SK-N-SH treated with all-trans-retinoic acid at 6 μM for 48 hours (cell line): ENCODE measurements around the gene TSC1.

Source experiments
- ATAC-seq: fragments of 200-7000 bp; cut with Tn5 transposase; 3 replicates; pipeline ENCODE4 v1.9.1; 2020; ENCODE audit warnings: mild to moderate bottlenecking, moderate library complexity
- ARNTL ChIP-seq: fragments of 450-650 bp; formaldehyde crosslinking; IDR thresholded peaks from 2 replicates; pipeline ENCODE4 v1.5.0; 2020; ENCODE audit warnings: low read depth, mild to moderate bottlenecking, moderate library complexity, borderline replicate concordance
- BACH2 ChIP-seq: fragments of 250-450 bp; sonication (Bioruptor Pico); IDR thresholded peaks from 2 replicates; pipeline ENCODE4 v1.9.0; 2021; ENCODE audit warnings: mild to moderate bottlenecking, borderline replicate concordance
- CREB5 ChIP-seq: fragments of 250-450 bp; sonication (Bioruptor Pico); IDR thresholded peaks from 2 replicates; pipeline ENCODE4 v1.5.1; 2020; ENCODE audit warnings: low read depth, mild to moderate bottlenecking, moderate library complexity
- CSDC2 ChIP-seq: fragments of 250-450 bp; sonication (Bioruptor Pico); IDR thresholded peaks from 2 replicates; pipeline ENCODE4 v1.5.0; 2020; ENCODE audit warnings: mild to moderate bottlenecking, moderate library complexity
- CSRNP3 ChIP-seq: fragments of 250-450 bp; sonication (Bioruptor Pico); IDR thresholded peaks from 2 replicates; pipeline ENCODE4 v1.5.1; 2021; ENCODE audit warnings: mild to moderate bottlenecking, moderate library complexity
- GLIS3 ChIP-seq: fragments of 250-450 bp; sonication (Bioruptor Pico); IDR thresholded peaks from 2 replicates; pipeline ENCODE4 v1.5.0; 2020; ENCODE audit warnings: mild to moderate bottlenecking, moderate library complexity
- OSR1 ChIP-seq: fragments of 250-450 bp; sonication (Bioruptor Pico); IDR thresholded peaks from 2 replicates; pipeline ENCODE4 v1.8.0; 2022; ENCODE audit warnings: moderate library complexity, mild to moderate bottlenecking, inconsistent platforms
- PPARA ChIP-seq: fragments of 250-450 bp; sonication (Bioruptor Pico); IDR thresholded peaks from 2 replicates; pipeline ENCODE4 v1.5.0; 2020; ENCODE audit warnings: mild to moderate bottlenecking, borderline replicate concordance
- SNAI2 ChIP-seq: fragments of 250-450 bp; sonication (Bioruptor Pico); IDR thresholded peaks from 2 replicates; pipeline ENCODE4 v1.5.0; 2020; ENCODE audit warnings: mild to moderate bottlenecking, moderate library complexity
- TCF4 ChIP-seq: fragments of 250-450 bp; sonication (Bioruptor Pico); IDR thresholded peaks from 2 replicates; pipeline ENCODE4 v1.8.0; 2021; ENCODE audit warnings: mild to moderate bottlenecking, moderate library complexity, borderline replicate concordance
- TOX ChIP-seq: fragments of 250-450 bp; sonication (Bioruptor Pico); IDR thresholded peaks from 2 replicates; pipeline ENCODE4 v1.8.0; 2021; ENCODE audit warnings: mild to moderate bottlenecking, moderate library complexity, borderline replicate concordance
- ZC3H10 ChIP-seq: fragments of 250-450 bp; sonication (Bioruptor Pico); IDR thresholded peaks from 2 replicates; pipeline ENCODE4 v1.5.1; 2021; ENCODE audit warnings: mild to moderate bottlenecking, moderate library complexity
- ZFP30 ChIP-seq: fragments of 450-650 bp; formaldehyde crosslinking; IDR thresholded peaks from 2 replicates; pipeline ENCODE4 v1.5.0; 2022; ENCODE audit warnings: mild to moderate bottlenecking, moderate library complexity
- ZNF565 ChIP-seq: fragments of 450-650 bp; formaldehyde crosslinking; conservative IDR thresholded peaks from 2 replicates; pipeline ENCODE4 v1.5.0; 2020; ENCODE audit warnings: low read depth, mild to moderate bottlenecking, moderate library complexity
- ZNF8 ChIP-seq: fragments of 450-650 bp; formaldehyde crosslinking; IDR thresholded peaks from 2 replicates; pipeline ENCODE4 v1.5.0; 2020; ENCODE audit warnings: mild to moderate bottlenecking, moderate library complexity
- TF ChIP-seq, protein P1 (sequence below): fragments of 250-450 bp; sonication (Bioruptor Pico); IDR thresholded peaks from 2 replicates; pipeline ENCODE4 v1.8.0; 2020; ENCODE audit warnings: mild to moderate bottlenecking, moderate library complexity, borderline replicate concordance
- TF ChIP-seq, protein P2 (sequence below): fragments of 250-450 bp; sonication (Bioruptor Pico); IDR thresholded peaks from 2 replicates; pipeline ENCODE4 v1.5.0; 2020; ENCODE audit warnings: mild to moderate bottlenecking, moderate library complexity

The TSC1 gene

DNA sequence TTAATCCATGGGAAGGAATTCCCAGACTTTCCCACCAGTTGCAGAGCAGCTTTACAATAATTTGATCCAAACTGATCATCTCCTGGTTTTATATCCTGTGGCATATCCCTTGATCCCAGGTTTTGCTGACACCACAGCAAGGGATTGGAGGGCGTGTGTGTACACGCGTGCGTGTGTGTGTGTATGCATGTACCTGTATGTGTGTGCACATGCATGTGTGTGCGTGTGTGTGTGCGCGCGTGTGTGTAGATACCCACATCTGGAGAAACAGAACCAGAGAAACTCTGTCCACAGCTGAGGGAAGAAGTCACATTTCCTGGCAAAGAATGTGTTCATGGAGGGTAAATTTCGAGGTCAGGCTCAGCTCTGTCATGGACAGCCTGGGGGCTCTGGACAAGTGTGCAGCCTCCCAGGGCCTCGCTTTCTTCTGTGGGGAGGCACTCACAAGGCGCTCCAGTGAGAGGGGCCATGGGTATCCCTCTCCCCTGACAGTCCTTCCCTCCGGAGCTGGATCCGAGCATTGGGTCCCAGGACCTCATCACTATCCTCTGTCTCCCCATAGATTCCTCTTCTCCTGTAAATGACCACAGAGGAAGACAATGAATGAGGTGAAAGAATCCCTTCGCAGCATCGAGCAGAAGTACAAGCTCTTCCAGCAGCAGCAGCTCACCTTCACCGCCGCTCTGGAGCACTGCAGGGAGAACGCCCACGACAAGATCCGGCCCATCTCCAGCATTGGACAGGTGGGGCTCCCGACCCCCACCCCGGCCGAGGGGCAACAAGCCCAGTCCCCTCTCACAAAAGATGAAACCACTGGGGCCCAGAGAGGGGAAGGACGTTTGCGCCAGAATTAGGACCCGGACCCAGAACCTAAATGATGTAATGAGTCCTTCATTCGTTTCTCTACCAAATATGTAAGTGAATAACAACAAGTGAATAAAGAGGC lies 60.8 kb downstream of the TSC1 start:
- TF ChIP-seq BACH2 (CRISPR knock-in tag) (no peak), ARNTL (CRISPR knock-in tag) (no peak), TOX (CRISPR knock-in tag) (no peak)
- TF ChIP-seq, protein P1, sequence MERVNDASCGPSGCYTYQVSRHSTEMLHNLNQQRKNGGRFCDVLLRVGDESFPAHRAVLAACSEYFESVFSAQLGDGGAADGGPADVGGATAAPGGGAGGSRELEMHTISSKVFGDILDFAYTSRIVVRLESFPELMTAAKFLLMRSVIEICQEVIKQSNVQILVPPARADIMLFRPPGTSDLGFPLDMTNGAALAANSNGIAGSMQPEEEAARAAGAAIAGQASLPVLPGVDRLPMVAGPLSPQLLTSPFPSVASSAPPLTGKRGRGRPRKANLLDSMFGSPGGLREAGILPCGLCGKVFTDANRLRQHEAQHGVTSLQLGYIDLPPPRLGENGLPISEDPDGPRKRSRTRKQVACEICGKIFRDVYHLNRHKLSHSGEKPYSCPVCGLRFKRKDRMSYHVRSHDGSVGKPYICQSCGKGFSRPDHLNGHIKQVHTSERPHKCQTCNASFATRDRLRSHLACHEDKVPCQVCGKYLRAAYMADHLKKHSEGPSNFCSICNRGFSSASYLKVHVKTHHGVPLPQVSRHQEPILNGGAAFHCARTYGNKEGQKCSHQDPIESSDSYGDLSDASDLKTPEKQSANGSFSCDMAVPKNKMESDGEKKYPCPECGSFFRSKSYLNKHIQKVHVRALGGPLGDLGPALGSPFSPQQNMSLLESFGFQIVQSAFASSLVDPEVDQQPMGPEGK (CRISPR knock-in tag): no peak
- ATAC-seq: no peak

DNA sequence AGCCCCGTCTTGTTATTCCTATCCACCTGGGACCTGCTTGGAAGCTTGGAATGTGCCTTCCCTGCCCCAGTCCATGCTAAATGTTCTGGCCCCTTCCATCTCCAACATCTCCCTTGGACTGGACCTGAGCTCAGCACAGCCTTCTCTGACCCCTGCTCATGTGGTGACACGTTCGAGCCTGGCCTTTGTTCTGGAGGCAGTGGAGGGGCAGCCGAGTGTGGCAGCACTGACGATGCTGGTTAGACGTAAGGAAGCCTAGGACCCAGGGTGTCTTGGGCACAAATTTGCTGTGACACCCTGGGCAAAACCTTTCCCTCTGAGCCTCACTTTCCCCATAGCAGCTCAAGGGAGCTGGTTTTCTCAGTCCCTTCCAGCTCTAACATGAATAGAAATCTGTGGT lies 61.8 kb downstream of the TSC1 start:
- TF ChIP-seq TOX (CRISPR knock-in tag) (no peak), OSR1 (CRISPR knock-in tag) (no peak), ARNTL (CRISPR knock-in tag) (no peak), CSDC2 (CRISPR knock-in tag) (no peak), TCF4 (CRISPR knock-in tag) (no peak), ZC3H10 (CRISPR knock-in tag) (no peak), SNAI2 (CRISPR knock-in tag) (no peak)
- ATAC-seq: no peak

- no peak for TF ChIP-seq ZNF8 (CRISPR knock-in tag)
- TF ChIP-seq TCF4 (CRISPR knock-in tag): no peak
- TF ChIP-seq CSDC2 (CRISPR knock-in tag): no peak
- TF ChIP-seq, protein P2, sequence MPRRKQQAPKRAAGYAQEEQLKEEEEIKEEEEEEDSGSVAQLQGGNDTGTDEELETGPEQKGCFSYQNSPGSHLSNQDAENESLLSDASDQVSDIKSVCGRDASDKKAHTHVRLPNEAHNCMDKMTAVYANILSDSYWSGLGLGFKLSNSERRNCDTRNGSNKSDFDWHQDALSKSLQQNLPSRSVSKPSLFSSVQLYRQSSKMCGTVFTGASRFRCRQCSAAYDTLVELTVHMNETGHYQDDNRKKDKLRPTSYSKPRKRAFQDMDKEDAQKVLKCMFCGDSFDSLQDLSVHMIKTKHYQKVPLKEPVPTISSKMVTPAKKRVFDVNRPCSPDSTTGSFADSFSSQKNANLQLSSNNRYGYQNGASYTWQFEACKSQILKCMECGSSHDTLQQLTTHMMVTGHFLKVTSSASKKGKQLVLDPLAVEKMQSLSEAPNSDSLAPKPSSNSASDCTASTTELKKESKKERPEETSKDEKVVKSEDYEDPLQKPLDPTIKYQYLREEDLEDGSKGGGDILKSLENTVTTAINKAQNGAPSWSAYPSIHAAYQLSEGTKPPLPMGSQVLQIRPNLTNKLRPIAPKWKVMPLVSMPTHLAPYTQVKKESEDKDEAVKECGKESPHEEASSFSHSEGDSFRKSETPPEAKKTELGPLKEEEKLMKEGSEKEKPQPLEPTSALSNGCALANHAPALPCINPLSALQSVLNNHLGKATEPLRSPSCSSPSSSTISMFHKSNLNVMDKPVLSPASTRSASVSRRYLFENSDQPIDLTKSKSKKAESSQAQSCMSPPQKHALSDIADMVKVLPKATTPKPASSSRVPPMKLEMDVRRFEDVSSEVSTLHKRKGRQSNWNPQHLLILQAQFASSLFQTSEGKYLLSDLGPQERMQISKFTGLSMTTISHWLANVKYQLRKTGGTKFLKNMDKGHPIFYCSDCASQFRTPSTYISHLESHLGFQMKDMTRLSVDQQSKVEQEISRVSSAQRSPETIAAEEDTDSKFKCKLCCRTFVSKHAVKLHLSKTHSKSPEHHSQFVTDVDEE: no peak
- TF ChIP-seq CSRNP3 (CRISPR knock-in tag): no peak
- no peak for TF ChIP-seq CREB5 (CRISPR knock-in tag)
These were observed 62.6 kb downstream of the TSC1 start for GRCh38 chr9:132881826-132882225.

DNA sequence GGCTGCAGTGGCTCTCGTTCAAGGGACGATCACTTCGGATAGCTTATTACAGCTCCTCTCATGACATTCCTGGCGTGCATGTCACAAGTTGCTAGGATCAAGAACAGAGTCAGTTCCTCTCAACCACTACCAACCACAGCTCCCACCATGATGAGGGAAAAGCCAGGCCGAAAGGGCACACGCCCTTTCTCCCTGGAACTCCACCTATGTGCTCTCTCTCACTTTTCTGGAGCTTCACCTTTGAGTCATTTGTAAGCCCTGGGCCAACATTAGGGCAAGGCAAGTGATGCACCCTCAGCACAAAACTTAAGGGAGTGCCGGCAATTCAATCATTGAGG lies 64.1 kb downstream of the TSC1 start:
- ATAC-seq: no peak
- TF ChIP-seq PPARA (CRISPR knock-in tag) (no peak), CSDC2 (CRISPR knock-in tag) (no peak), OSR1 (CRISPR knock-in tag) (no peak)

More at GRCh38 chr9:132881826-132882225, 62.6 kb downstream of the TSC1 start:
- no peak for ATAC-seq

DNA sequence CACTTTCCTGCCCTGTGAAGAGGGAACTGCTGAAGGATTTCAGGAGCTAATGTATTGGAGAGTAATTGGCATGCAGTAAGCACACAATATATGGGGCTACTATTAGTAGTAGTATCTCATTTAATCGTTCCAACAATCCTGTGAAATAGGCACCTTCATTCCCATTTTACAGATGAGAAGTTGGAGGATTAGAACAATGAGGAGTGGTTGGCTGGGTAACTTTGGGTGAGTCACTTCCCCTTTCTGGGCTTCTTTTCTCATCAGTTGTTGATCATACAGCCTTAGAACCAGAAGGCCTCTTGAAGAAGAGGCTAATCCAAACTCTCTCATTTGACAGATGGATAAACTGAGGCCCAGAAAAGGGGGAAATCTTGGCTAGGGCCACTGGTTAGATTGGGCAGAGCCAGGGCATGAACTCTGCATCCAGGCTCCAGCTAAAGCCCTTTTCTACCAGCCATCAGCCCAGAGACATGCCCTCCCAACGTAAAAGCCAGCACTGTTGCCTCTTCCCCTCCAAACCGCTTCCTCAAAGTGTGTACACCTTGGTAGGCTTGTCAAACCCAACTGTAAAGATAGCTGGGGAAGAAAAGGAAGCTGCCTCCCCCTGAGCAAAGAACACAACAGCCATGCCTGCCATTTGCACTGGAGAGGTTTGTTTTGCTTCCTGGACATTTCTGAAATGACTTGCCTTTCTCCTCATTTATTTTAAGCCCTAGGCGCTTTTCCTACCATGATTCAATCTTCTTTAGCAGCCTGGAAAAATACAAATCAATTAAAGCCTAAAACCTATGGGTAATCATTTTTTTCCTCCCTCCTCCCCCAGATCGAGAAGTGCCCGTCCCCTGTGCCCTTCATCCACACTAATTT lies 64.7 kb downstream of the TSC1 start:
- no peak for ATAC-seq
- TF ChIP-seq GLIS3 (CRISPR knock-in tag) (no peak), CSDC2 (CRISPR knock-in tag) (no peak), ZNF565 (CRISPR knock-in tag) (no peak), ZFP30 (CRISPR knock-in tag) (no peak), CREB5 (CRISPR knock-in tag) (no peak)
- TF ChIP-seq, protein P2: no peak
